Measurements from ENCODE around the gene LRP6.
"Not testable (repeated sequence)": the region's sequence is repeated elsewhere in the genome, so short reads cannot be mapped to it uniquely, and the experiment has no call there.

Gene LRP6

DNA sequence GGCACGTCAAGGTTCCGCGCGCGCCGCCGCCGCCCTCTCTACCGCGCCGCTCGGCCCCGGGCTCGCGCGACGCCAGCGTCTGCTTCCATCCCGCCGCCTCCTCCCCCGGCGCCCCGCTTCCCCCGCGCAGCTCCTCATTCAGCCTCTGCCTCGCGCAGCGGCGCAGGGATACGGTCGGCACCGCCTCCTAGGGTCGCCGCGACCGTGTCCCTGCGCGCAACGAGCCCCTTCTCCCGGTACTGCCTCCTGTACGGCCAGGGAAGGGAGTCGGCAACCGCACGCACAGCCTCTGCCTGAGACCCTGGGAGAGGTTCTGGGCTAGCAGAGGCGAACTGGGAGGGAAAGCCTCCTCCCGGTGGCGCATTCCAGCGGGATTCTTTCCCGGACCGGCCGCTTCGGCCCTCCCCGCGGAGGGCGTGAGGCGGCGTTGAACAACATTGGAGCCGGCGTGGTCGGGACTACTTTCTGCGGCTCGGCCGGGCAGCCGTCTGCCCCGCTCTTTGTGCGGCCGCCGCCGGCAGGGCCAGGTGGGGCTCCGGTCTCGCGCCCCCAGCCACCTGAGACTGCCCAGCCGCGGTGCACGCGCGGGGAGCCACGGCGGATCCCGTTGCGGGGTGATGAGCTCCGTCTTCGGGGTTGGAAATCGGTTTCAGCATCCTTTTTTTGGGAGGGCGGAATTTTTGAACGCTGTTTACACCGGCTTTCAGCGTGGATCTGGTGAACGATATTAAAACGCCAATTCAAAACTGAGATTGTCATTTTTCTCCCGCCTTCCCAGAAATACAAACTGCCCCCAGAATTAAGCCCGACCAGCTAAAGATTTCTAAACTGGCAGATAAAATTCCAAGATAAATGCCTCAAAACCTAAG lies at the start of gene LRP6:
LRP6 (minus strand) TSS at position 172 of the 869 bp plus-strand sequence. CDS start 309 bp downstream, outside the sequence.
- DNase-seq (ENCODE audit: low read depth) = peak; percentile 94

DNA sequence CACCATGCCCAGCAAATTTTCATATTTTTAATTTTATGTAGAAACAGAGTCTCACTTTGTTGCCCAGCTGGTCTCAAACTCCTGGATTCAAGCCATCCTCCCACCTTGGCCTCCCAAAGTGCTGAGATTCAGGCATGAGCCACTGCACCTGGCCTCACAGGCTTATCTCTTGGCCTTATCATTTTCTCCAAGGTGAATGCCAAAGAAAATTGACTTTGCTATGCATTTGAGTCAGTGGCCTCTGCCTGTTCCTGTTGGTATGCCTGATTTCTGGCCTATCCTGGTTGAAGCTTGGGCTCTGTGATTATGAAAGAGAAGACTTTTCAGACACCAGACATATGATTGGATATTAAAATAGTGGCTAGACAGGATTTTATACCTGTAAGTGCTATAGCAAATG lies 49.0 kb upstream of the LRP6 start:
- no peak for DNase-seq (ENCODE audit: low read depth)

GRCh38 chr12:12310695-12311094 lies 43.9 kb upstream of the LRP6 start:
- DNase-seq (ENCODE audit: low read depth) = not testable (repeated sequence)

DNA sequence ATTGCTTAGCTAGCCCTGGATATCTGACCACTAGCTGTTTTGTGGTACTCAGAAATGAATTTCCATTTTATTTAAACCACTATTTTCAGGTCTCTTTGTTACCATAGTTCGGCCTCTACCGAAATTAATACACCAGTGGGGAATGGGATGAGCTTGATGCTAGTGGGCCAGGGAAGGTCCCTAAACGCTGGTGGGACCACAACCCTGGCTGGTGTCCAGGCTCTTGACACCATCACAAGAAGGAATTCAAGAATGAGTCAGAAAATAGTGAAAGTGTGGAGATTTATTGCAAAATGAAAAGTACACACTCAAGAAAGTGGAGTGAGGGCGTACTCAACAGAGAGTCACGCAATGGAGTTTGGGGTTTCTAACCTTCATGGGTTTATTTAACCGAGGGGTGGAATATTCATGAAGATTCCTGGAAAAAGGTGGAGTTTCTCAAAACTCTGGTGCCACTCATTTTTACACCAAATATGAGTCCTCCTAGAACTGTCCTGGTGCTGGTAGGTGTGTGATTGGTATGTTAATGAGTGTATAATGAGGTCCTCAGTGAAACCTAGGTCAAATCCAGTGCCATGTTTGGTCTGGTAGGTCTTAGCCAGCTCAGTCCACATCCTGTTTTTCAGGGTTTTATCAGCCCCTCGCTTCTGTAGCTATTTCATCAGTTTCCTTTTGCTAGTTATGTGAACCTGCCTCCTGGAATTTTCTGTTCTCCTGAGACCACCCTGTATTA lies 38.9 kb upstream of the LRP6 start:
- DNase-seq (ENCODE audit: low read depth) = no peak

DNA sequence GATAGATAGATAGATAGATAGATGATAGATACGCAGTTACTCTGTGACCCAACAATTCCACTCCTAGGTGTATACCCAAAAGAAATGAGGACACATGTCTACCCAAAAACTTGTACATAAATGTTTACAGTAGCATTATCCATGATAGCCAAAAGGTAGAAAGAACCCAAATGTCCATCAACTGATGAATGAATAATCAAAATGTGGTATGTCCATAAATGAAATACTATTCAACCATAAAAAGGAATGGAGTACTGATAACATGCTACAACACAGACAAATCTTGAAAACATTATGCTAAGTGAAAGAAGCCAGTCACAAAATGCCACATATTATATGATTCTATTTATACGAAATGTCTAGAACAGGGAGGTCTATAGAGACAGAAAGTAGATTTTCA lies 36.1 kb upstream of the LRP6 start:
- no peak for DNase-seq (ENCODE audit: low read depth)

DNA sequence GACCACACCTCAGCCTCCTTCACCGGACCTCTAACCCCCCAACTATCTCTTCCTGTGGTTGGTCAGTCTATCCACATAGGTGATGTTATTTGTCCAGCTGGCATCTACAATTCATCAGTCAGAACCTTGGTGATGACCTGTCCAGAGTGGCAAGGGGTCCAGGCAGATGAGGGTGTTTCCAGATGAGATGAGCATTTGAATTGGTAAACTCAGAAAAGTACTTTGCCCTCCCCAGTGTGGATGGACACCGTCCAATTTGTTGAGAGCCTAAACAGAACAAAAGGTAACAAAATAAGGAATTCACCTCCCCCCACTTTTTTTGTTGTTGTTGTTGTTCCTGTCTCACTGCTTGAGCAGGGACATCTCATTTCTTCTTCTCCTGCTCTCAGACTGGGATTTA lies 34.3 kb upstream of the LRP6 start:
- no peak for DNase-seq (ENCODE audit: low read depth)

DNA sequence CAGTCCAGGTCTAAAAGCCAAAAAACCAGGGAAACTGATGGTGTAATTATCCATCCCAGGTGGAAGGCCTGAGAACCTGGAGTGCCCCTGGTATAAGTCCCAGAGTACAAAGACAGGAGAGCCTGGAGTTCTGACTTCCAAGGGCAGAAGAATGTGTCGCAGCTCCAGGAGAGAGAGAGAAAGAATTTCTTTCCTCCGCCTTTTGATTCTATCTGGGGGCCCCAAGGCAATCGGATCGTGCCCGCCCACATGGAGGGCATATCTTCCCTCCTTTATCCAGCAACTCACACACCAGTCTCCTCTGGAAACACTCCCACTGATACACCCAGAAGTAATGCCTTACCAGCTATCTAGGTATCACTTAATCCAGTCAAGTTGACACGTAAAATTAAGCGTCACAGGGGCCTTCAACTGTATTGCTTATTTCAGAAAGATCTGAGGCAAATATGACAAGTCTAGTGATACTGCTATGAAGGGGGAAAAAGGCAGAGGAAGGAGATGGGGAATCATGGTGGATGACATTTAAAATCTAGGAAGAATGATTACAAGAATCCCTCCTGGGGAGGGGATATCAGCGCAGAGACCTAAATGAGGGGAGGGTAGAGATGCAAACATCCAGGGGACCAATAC lies 30.5 kb upstream of the LRP6 start:
- DNase-seq (ENCODE audit: low read depth) = no peak

DNA sequence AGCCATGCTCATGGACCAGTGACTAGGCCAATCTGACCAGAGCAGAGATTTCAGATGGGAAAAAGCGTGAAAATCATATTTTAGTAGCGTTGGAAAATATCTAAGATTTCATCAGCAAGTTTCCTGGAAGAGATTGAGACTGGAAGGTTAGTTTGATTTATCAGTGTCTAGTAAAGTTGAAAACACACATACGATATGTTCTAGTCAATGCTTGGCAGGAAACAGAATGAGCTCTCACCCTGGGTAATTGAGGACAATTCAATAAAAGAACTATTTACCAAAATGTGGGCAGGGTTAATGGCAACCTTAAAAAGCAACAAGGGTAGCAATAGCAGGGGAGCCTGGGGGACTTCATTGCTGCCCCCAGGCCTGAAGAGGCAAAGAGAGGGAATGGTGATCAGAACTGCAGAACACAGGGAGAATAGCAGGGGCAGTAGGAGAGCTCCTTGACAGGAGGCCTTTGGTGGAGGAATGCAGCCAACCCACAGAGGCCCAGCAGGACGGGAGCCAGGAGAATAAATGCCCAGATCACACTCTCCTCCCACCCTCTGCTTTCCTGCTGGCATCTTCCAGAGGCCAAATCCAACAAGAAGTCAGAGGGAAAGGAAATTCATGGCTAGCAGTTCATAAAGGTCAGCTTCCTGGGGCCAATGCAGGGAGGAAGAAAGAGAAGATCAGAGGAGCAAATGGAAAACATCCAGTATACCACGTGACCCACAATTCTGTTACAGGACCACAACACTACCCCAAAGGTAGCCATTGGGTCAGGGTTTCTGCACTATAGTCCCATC lies 27.6 kb upstream of the LRP6 start:
- no peak for DNase-seq (ENCODE audit: low read depth)

- no peak for DNase-seq (ENCODE audit: low read depth)
These were observed 23.4 kb upstream of the LRP6 start for GRCh38 chr12:12290206-12290605.

DNA sequence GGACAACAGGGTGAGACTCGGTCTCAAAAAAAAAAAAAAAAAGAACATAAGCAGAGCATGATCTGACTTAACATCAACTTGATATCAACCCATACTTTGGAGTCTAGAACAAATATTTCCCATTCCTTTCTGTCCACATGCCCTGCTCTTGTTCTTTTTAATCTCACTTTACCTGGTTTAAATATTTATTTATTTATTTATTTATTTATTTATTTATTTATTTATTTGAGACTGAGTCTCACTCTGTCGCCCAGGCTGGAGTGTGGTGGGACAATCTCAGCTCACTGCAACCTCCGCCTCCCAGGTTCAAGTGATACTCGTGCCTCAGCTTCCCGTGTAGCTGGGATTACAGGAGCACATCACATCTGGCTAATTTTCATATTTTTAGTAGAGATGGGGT lies 19.6 kb upstream of the LRP6 start:
- DNase-seq (ENCODE audit: low read depth) = no peak

DNA sequence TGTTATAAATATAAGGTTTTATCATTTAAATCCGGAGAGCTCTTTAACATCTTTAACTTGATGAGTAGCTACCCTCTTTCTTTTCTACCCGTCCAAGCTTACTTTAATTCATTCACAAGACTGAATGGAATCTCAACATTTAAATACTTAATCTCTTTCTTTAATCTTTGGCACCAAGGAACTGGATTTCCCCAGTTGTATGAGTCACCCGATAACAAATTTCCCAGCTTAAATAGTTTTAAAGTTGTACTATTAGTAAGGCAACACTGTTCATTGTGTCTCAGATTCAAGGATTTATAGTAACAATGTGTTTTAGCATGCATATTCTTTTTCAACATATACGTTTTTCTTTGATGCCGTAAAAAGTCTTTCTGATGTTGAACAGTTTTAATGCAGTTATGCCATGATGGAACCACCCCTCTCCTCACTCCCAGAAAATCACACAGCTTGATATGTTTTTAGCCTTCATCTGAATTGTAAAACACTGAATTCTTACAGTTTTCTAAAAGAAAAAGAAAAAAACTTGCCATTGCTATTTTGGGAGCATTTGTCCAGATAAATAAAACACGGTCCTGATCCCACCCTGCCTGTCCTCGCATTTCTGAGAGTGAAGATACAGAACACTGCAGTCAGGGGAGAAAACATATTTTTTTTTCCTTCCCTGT lies 16.0 kb upstream of the LRP6 start:
- DNase-seq (ENCODE audit: low read depth) = no peak

DNA sequence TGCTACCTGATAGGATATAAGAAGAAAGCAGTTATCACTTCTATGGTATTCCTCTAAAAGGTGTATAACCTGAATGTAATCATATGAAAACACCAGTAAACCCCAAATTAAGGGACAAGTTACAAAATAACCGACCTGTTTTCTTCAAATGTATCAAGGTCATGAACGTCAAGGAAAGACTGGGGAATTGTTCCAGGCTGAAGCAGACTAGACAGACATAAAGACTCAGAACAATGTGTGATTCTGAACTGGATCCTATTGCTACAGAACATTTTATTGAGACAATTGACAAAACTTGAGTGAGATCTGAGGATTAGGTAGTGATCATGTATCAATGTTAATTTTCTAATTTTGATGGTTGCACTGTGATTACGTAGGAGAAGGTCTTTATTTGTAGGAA lies 15.4 kb upstream of the LRP6 start:
- no peak for DNase-seq (ENCODE audit: low read depth)

DNA sequence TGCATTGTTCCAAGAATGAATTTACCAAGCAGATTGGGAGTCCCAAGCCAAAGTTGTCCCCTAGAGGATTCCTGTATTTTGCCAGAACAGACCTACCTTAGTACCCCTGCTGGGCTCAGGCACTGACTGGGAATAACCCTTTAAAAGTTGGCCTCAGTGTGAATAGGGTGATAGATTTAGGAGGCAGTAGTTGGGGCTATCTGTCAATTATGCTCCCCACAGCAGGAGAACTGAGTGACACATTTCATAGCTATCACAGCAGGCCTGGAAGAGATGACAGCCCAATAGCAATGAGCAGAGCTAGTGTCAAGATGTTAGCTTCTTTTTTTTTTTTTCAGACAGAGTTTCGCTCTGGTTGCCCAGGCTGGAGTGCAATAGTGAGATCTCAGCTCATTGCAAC lies 14.3 kb upstream of the LRP6 start:
- no peak for DNase-seq (ENCODE audit: low read depth)

DNA sequence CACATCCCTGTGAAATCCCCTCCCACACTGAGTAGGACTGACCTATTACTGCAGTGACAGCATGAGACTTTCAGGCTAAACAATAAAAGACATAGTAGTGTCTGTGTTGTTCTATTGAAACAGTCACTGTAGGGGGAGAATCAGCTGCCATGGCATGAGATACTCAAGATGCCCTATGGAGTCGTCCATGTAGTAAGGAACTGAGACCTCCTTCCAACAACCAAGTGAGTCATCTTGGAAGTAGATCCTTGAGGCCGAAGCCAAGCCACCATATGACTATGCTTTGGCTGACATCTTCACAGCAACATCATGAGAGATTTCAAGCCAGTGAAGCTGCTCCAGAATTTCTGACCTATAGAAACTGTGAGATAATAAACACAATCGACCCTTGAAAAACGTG lies 12.1 kb upstream of the LRP6 start:
- DNase-seq (ENCODE audit: low read depth) = no peak

- DNase-seq (ENCODE audit: low read depth) = no peak
These were observed 9.0 kb upstream of the LRP6 start for GRCh38 chr12:12275874-12276273.

DNA sequence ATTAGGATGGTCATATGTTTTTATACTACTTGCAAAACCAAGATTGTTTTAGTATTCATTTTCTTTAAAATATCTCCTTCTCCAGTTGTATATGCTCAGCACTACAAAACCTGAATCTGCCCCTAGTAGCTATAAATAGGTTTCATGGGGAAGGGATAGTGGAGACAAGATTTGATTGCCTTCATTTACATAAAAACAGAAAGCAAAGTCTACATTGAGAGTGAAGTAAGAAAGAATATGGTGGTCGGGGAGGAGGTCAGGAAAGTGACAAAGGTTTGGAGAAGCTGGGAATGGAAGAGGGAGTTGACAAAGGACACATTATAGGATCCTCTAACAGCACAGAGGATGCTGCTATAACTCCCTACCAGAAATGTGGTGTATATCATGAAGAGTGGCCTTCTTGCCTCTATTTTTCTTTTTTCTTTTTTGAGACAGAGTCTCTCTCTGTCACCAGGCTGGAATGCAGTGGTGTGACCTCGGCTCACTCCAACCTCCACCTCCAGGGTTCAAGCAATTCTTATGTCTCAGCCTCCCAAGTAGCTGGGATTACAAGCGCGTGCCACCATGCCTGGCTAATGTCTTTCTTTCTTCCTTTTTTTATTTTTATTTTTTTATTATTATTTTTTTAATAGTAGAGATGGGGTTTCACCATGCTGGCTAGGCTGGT lies 6.6 kb upstream of the LRP6 start:
- DNase-seq (ENCODE audit: low read depth) = no peak

- no peak for DNase-seq (ENCODE audit: low read depth)
These were observed 6.0 kb upstream of the LRP6 start for GRCh38 chr12:12272869-12273268.

DNA sequence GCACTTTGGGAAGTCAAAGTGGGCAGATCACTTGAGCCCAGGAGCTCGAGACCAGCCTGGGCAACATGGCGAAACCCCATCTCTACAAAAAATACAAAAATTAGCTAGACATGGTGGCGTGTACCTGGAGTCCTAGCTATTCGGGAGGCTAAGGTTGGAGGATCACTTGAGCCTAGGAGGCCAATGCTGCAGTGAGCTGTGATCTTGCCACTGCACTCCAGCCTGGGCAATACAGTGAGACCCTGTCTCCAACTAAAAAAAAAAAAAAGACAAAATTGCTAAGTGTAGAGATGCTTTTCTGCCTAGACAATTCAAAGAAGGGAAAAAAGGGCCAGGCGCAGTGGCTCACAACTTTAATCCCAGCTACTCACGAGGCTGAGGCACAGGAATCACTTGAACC lies 3.4 kb upstream of the LRP6 start:
- no peak for DNase-seq (ENCODE audit: low read depth)

GRCh38 chr12:12267742-12268200 lies 927 bp upstream of the LRP6 start:
- no peak for DNase-seq (ENCODE audit: low read depth)

DNA sequence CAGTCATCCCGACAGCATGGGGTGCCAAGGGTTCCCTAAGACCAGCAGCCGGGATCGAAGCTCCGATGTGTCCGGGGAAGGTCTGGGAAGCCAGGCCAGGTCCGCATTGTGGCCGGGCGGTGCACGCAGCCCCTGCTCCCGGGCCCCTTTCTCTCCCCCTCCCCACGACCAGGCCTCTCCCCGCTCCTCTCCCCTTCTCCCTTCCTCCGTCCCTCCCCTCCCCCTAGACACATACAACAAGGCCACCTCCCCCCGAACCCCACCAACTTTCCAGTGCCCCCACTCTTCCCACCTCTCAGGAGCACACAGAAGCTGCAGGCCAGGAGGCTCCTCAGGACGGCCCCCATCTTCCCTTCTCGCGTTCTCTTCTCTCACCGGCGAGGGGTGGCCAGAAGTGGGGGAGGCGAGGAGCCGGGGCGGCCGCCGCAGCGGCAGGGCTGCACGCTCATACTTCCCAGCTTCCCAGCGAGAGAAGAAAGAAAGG lies 413 bp downstream of the LRP6 start:
- DNase-seq (ENCODE audit: low read depth) = no peak
